Measurements from ENCODE around the gene SYCE1.
"Not testable (repeated sequence)": the region's sequence is repeated elsewhere in the genome, so short reads cannot be mapped to it uniquely, and the experiment has no call there.

Gene SYCE1

DNA sequence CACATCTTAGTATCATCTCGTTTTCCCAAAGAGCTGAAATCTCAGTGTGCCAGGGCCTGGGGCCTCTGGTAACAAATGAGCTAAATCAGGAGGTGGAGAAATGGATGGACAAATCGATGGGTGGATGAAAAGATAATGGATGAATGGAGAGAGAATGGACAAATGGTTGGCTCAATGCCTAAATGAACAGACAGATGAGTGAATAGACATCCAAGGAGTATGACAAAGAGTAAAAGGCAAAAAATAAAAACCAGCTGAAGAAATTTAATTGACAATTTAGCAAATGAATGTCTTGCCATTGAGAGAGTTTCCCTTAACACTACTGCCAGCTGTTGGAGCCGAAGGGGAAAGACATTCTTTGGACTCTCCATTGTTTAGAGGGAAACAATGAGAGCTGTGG is 8.0 kb downstream of the SYCE1 start:
- no peak for DNase-seq (ENCODE audit: low read depth, low spot score)

- DNase-seq (ENCODE audit: low read depth, low spot score) = no peak
These were observed 9.9 kb downstream of the SYCE1 start for GRCh38 chr10:133555521-133555920.

- DNase-seq (ENCODE audit: low read depth, low spot score) = no peak
These were observed 10.8 kb downstream of the SYCE1 start for GRCh38 chr10:133554600-133554999.

- no peak for DNase-seq (ENCODE audit: low read depth, low spot score)
These were observed 20.9 kb downstream of the SYCE1 start for GRCh38 chr10:133544506-133544905.

DNA sequence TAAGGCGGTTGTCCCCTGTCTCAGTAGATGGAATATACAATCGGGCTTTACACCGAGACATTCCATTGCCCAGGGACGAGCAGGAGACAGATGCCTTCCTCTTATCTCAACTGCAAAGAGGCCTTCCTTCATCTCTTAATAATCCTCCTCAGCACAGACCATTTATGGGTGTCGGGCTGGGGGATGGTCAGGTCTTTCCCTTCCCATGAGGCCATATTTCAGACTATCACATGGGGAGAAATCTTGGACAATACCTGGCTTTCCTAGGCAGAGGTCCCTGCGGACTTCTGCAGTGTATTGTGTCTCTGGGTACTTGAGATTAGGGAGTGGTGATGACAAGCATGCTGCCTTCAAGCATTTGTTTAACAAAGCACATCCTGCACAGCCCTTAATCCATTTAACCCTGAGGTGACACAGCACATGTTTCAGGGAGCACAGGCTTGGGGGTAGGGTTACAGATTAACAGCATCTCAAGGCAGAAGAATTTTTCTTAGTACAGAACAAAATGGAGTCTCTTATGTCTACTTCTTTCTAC is 23.9 kb downstream of the SYCE1 start:
- not testable (repeated sequence) for DNase-seq (ENCODE audit: low read depth, low spot score)

GRCh38 chr10:133537546-133538545 is 27.5 kb downstream of the SYCE1 start:
- DNase-seq (ENCODE audit: low read depth, low spot score) = no peak

GRCh38 chr10:133536198-133536597 is 29.2 kb downstream of the SYCE1 start:
- DNase-seq (ENCODE audit: low read depth, low spot score) = no peak

DNA sequence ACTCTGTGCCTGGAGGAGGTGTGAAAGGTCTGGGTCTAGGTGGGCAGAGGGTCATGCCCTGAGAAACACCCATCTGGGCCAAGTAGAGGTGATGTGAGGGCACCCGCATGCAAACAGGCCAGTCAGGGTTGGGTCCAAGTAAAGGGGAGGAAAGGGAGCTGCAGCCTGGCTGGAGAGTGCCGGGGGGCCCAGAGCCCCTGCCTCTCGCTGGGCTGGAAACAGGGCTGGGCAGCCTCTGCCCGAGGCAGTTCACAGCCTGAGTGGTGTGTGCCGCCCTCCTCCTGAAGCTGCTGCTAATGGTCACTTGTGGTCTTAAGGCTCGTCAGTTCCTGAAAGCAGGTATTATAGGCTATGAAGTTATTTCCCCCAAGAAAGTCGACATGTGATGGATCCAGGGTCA is 31.0 kb downstream of the SYCE1 start:
- DNase-seq (ENCODE audit: low read depth, low spot score) = no peak

DNA sequence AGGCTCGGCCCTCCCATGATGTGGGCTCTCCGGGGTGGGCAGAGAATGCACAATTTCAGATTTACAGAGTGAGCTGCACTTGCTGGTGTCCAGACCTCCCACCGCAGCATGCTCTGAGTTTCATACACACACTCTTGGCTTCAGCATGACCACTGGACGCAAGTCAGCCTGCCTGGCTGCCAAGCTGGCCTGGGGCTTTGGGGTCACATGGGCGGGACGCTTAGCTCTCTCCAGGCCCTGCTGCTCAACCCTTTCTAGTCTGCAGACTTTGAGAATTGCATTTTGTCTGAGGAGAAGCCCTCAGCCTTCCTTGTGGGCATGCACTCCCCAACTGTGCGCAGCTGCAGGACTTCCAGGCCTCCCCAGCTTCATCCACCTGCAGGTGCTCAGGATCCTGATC is 32.5 kb downstream of the SYCE1 start:
- DNase-seq (ENCODE audit: low read depth, low spot score) = no peak

GRCh38 chr10:133530506-133530905 is 34.9 kb downstream of the SYCE1 start:
- no peak for DNase-seq (ENCODE audit: low read depth, low spot score)

DNA sequence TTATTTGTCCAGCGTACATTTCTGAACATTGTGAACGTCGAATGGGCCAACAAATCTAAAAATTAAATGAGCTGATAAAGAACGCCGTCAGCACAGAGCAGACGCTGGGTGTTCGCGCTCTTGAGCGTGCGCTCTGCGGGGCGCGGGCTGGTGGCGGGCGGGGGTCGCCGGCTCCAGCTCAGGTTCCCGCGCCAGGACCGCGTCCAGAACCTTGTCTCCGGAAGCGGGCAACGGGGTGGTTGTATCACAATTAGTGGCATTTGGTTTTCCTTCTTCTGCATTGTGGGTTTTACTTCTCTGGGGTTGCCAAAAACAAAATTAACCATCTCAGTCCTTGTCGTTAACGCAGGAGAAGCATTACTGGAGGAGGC is 35.8 kb downstream of the SYCE1 start:
- no peak for DNase-seq (ENCODE audit: low read depth, low spot score)

- no peak for DNase-seq (ENCODE audit: low read depth, low spot score)
These were observed 36.4 kb downstream of the SYCE1 start for GRCh38 chr10:133528845-133529575.

DNA sequence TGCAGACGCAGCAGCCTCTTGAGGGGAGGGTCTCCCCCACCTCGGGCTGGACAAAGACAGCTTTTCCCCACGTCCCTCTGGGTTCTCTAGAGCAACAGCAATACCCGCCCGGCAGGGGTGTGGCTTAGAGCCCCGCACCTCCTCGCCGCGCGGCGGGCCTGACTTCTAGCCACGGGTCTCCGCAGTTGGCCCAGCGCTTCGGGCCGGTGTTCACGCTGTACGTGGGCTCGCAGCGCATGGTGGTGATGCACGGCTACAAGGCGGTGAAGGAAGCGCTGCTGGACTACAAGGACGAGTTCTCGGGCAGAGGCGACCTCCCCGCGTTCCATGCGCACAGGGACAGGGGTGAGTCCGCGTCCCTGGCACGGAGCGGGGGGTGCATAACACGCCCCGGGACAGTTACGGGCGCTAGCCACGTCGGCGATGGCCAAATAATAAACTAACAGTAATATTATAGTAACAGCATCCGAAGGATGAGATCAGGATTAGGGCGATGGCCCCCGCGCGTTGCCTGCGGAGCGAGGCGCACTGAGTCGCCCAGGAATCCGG is 37.0 kb downstream of the SYCE1 start:
- DNase-seq (ENCODE audit: low read depth, low spot score) = no peak

DNA sequence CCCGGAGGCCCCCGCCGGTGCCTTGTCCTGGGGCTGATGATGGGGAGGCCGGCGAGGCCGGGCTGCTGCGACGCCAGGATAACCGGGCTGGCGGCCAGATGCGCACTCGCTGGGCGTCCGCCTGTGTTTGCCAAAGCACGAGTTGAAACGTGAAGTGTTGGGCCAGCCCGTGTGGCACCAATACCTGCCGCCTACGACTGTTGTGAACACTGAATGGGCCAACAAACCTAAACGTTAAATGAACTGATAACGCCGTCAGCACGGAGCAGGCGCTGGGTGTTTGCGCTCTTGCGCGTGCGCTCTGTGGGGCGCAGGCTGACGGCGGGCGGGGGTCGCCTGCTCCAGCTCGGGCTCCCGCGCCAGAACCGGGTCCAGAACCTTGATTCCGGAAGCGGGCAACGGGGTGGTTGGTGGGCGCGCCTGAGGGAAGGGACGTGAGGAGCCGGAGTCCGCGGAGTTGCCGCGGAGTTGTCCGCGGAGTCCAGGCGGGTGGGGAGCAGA is 37.6 kb downstream of the SYCE1 start:
- no peak for DNase-seq (ENCODE audit: low read depth, low spot score)

GRCh38 chr10:133526957-133527588 is 38.3 kb downstream of the SYCE1 start, which contains the start of gene CYP2E1:
Gene CYP2E1 (plus strand): TSS chr10:133527363. CDS start chr10:133527396, 33 bp downstream.
- DNase-seq (ENCODE audit: low read depth, low spot score) = no peak

DNA sequence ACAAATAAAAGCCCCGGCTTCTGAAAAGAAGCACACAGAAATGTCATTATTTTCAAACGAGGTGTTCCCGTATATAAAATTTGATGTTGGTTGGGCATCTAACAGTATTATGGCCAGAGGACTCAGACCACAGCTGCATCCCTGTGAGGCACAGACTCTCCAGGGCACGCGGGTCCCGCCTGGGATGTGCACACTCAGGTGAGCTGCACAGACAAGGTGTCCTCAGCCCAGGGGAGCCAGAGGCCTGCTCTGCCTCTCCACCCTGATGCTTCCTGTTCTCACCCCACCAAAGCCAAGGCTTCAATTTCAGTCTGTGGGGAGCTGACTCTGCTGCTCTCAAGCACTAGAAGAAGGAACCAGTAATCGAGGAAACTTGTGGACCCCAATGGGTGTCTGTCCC is 39.9 kb downstream of the SYCE1 start:
- no peak for DNase-seq (ENCODE audit: low read depth, low spot score)

DNA sequence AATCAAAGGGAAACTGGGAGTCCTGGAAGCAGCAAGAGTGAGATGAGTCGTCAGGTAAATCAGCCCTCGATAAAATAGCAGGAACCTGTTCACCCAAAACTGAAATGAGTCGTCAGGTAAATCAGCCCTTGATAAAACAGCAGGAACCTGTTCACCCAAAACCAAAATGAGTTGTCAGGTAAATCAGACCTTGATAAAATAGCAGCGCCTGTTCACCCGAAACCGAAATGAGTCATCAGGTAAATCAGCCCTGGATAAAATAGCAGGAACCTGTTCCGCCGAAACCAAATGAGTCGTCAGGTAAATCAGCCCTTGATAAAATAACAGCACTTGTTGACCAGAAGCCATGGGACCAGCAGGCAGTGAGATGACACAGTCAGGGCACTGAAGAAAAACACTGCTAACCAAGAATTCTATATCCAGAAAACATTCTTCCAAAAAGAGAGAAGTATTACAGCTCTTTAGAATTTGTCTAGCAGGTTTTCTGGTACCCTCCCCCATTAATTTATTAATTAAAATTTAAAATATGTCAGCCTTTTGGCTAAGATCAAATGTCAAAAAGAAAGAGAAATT is 41.7 kb downstream of the SYCE1 start:
- DNase-seq (ENCODE audit: low read depth, low spot score) = no peak

- peak; percentile 1 for DNase-seq (ENCODE audit: low read depth, low spot score)
These were observed 45.1 kb downstream of the SYCE1 start for GRCh38 chr10:133520193-133520738.

- not testable (repeated sequence) for DNase-seq (ENCODE audit: low read depth, low spot score)
These were observed 46.9 kb downstream of the SYCE1 start for GRCh38 chr10:133518517-133518916.

DNA sequence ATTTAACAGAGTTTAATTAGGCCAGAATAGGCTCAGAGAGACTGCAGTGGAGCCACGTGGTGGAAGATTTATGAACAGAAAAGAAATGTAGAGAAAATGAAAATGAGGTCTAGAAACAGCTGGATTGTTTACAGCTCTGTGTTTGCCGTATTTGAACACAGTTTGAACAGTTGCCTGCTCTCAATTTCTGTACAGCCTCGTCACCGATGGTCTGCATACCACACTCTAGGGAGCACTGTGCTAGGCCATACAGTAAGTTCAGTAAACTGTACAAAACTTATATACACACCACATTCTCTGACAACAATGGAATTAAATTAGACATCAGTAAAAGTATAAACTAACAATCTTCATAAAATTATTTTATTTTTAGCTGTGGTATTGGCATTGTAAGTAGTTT is 49.3 kb downstream of the SYCE1 start:
- DNase-seq (ENCODE audit: low read depth, low spot score) = no peak

DNA sequence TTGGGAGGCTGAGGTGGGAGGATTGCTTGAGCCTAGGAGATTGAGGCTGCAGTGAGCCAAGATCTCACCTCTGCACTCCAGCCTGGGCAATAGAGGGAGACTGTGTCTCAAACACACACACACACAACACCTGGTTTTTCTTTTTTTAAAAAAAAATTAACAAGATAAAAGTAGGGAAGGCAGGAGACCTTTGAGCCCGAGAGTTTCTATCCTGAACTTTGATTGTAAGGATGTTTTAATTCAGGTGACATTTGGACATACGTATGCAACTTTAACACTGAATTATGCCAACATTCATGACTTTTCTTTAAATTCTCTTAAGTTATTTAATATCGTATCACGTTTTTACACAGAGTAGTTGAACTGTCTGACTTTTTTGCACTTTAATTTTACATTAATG is 49.9 kb downstream of the SYCE1 start:
- no peak for DNase-seq (ENCODE audit: low read depth, low spot score)

Data from iPS DF 19.7 (cell line).